ENCODE measurements around the gene CHST13. TPM values are rescaled to one million over a fixed set of nuclear protein-coding genes. Genes with fewer than 3 reads are reported as not detected.

CHST13 gene
- total RNA-seq, 1 experiment from 2014 or later: 0.52 TPM

DNA sequence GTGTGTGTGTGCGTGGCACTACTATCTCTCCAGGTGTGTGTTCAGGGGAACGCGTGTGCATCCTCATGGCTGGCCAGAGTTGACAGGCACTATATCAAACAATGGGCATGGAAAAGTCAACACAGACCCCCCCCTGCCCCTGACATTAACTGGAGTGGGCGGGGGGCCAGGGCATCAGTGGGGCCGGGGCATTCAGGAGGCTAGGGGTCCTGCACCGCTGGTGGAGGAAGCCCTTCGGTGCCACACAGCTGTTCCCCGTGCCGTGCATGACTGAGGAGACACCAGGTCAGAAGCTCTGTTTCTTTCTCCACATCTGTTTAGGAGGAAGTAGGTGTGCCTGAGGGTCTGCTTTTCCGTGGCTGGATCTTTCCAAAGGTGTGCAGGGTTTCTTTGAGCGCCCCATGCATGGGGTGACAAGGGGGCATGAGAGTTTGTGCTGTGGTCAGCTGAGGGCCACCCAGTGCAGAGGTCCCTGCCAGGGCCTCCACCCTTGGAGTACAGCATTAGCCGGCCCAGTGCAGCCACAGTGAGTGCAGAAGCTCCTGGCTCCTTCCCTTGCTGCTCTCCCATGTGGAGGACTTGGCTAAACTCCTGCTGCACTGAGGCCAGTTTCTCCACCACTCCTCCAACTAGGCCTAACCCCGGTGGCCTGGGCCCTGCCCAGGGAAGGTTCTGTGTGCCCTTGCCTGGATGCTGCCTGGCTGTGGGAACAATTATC, 27.3 kb downstream of the CHST13 start:
- Histone ChIP-seq H3K27ac (no peak overlapping the region), H3K4me3 (no peak overlapping the region), H3K27me3 (ENCODE audit: insufficient read depth, low read depth) (peaks cover 59% of the 10 kb centered on the region), H4K20me1 (ENCODE audit: insufficient read depth) (no peaks in the 10 kb centered on the region; the same call in 1 of the 2 replicates), H2AFZ (no peak overlapping the region), H3K4me1 (replicated peaks; ENCODE audit: insufficient read depth) (no peaks in the 10 kb centered on the region), H3K79me2 (ENCODE audit: low read depth) (no peaks in the 10 kb centered on the region), H3K36me3 (ENCODE audit: low read depth) (no peaks in the 10 kb centered on the region), H3K9me3 (ENCODE audit: insufficient read depth, low read depth) (no peaks in the 10 kb centered on the region), H3K9me2 (ENCODE audit: insufficient read depth) (no peaks in the 10 kb centered on the region), H3K4me2 (no peak overlapping the region), H3F3A (ENCODE audit: insufficient read depth, low read depth) (no peaks in the 10 kb centered on the region)
- DNase-seq: no peak
- ChIA-PET POLR2A (ENCODE audit: unreplicated experiment) (no interaction called here), CTCF (no interaction called here)
- TF ChIP-seq, protein P1, sequence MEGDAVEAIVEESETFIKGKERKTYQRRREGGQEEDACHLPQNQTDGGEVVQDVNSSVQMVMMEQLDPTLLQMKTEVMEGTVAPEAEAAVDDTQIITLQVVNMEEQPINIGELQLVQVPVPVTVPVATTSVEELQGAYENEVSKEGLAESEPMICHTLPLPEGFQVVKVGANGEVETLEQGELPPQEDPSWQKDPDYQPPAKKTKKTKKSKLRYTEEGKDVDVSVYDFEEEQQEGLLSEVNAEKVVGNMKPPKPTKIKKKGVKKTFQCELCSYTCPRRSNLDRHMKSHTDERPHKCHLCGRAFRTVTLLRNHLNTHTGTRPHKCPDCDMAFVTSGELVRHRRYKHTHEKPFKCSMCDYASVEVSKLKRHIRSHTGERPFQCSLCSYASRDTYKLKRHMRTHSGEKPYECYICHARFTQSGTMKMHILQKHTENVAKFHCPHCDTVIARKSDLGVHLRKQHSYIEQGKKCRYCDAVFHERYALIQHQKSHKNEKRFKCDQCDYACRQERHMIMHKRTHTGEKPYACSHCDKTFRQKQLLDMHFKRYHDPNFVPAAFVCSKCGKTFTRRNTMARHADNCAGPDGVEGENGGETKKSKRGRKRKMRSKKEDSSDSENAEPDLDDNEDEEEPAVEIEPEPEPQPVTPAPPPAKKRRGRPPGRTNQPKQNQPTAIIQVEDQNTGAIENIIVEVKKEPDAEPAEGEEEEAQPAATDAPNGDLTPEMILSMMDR (conservative IDR thresholded peaks at IDR 0.05): no peak
- TF ChIP-seq EZH2 (IDR thresholded peaks at IDR 0.05; ENCODE audit: low read depth): no peak
- BruUV-seq (replicated peaks): no TSS peak
- intact Hi-C loops (cut with micrococcal nuclease; ENCODE audit: unreplicated experiment): no loop called here

GRCh38 chr3:126551839-126552687, 28.1 kb downstream of the CHST13 start:
- H3K4me1 ChIP-seq (replicated peaks; ENCODE audit: insufficient read depth): no peaks in the 10 kb centered on the region
- H3K4me2 ChIP-seq: no peak overlapping the region
- TF ChIP-seq, protein P1 (conservative IDR thresholded peaks at IDR 0.05): no peak
- TF ChIP-seq EZH2 (IDR thresholded peaks at IDR 0.05; ENCODE audit: low read depth): no peak
- H3K27ac ChIP-seq: no peak overlapping the region
- no TSS peak for BruUV-seq (replicated peaks)
- POLR2A ChIA-PET (ENCODE audit: unreplicated experiment): no interaction called here
- DNase-seq: no peak
- H3K9me3 ChIP-seq (ENCODE audit: insufficient read depth, low read depth): no peaks in the 10 kb centered on the region
- intact Hi-C loops (cut with micrococcal nuclease; ENCODE audit: unreplicated experiment): no loop called here
- H3K36me3 ChIP-seq (ENCODE audit: low read depth): no peaks in the 10 kb centered on the region
- H2AFZ ChIP-seq: no peak overlapping the region
- H3F3A ChIP-seq (ENCODE audit: insufficient read depth, low read depth): no peaks in the 10 kb centered on the region
- peaks cover 51% of the 10 kb centered on the region for H3K27me3 ChIP-seq (ENCODE audit: insufficient read depth, low read depth)
- no peak overlapping the region for H3K4me3 ChIP-seq
- CTCF ChIA-PET: no interaction called here
- H3K9me2 ChIP-seq (ENCODE audit: insufficient read depth): no peaks in the 10 kb centered on the region
- H3K79me2 ChIP-seq (ENCODE audit: low read depth): no peaks in the 10 kb centered on the region
- H4K20me1 ChIP-seq (ENCODE audit: insufficient read depth): no peaks in the 10 kb centered on the region; the same call in 1 of the 2 replicates

- H3K36me3 ChIP-seq (ENCODE audit: low read depth): no peaks in the 10 kb centered on the region
- POLR2A ChIA-PET (ENCODE audit: unreplicated experiment): interaction anchor here (0.6 kb wide), 1 partner anchor 1413 kb away, joined by 4 read pairs; no protein-coding TSS in a partner anchor
- no peak overlapping the region for H2AFZ ChIP-seq
- no peak overlapping the region for H3K27ac ChIP-seq
- H3K4me2 ChIP-seq: no peak overlapping the region
- no peaks in the 10 kb centered on the region; the same call in 1 of the 2 replicates for H4K20me1 ChIP-seq (ENCODE audit: insufficient read depth)
- H3K27me3 ChIP-seq (ENCODE audit: insufficient read depth, low read depth): peaks cover 44% of the 10 kb centered on the region
- H3K9me3 ChIP-seq (ENCODE audit: insufficient read depth, low read depth): no peaks in the 10 kb centered on the region
- intact Hi-C loops (cut with micrococcal nuclease; ENCODE audit: unreplicated experiment): no loop called here
- no peaks in the 10 kb centered on the region for H3K9me2 ChIP-seq (ENCODE audit: insufficient read depth)
- CTCF ChIA-PET: interaction anchor here (0.7 kb wide), 1 partner anchor 29 kb away, joined by 13 read pairs; the partner anchor contains the start of gene CHST13
- no peak overlapping the region for H3K4me3 ChIP-seq
- no peaks in the 10 kb centered on the region for H3K4me1 ChIP-seq (replicated peaks; ENCODE audit: insufficient read depth)
- BruUV-seq (replicated peaks): no TSS peak
- H3F3A ChIP-seq (ENCODE audit: insufficient read depth, low read depth): no peaks in the 10 kb centered on the region
- TF ChIP-seq EZH2 (IDR thresholded peaks at IDR 0.05; ENCODE audit: low read depth): no peak
- TF ChIP-seq, protein P1 (conservative IDR thresholded peaks at IDR 0.05): no peak
- DNase-seq: no peak
- H3K79me2 ChIP-seq (ENCODE audit: low read depth): no peaks in the 10 kb centered on the region
Observed at GRCh38 chr3:126552688-126553283, 28.8 kb downstream of the CHST13 start.

Data from PC-9 (cell line).